HL-60 (cell line): Measurements from ENCODE around the gene UBR2.
"Not testable (repeated sequence)": the region's sequence is repeated elsewhere in the genome, so short reads cannot be mapped to it uniquely, and the experiment has no call there.

Experiments
- DNase-seq, 2 experiments: peaks; one replicate each; pipeline ENCODE4 v3.0.0-alpha.2; 2010 to 2020; ENCODE audit warnings: low read depth in 1 of 2, low spot score in 1 of 2
- H3K27ac ChIP-seq: fragments of 250-450 bp; sonication (Bioruptor Pico); replicated peaks from 2 replicates; pipeline ENCODE4 v1.5.1; 2020; ENCODE audit warnings: mild to moderate bottlenecking, moderate library complexity
- H3K27me3 ChIP-seq: fragments of 250-450 bp; sonication (Bioruptor Pico); 2 replicates; pipeline ENCODE4 v1.5.1; 2021; ENCODE audit warnings: mild to moderate bottlenecking, moderate library complexity; ENCODE audit not compliant: insufficient read depth, poor library complexity, severe bottlenecking
- H3K4me3 ChIP-seq: replicated peaks from 2 replicates; pipeline ENCODE4 v1.5.1; 2011; ENCODE audit warnings: mild to moderate bottlenecking, control low read depth, low read length; ENCODE audit not compliant: insufficient read depth
- CTCF ChIP-seq: IDR thresholded peaks from one replicate; pipeline ENCODE4 v1.5.1; 2011; ENCODE audit warnings: low read length, control low read depth, inconsistent platforms; ENCODE audit not compliant: insufficient read depth
- GABPA ChIP-seq: IDR thresholded peaks from 2 replicates; pipeline ENCODE4 v1.6.1; 2012; ENCODE audit warnings: low read depth
- POLR2AphosphoS5 ChIP-seq: IDR thresholded peaks from 2 replicates; pipeline ENCODE4 v1.6.1; 2012; ENCODE audit warnings: low read depth
- REST ChIP-seq: IDR thresholded peaks from 2 replicates; pipeline ENCODE4 v1.6.1; 2012; ENCODE audit warnings: low read depth; ENCODE audit not compliant: insufficient replicate concordance
- SPI1 ChIP-seq: IDR thresholded peaks from 2 replicates; pipeline ENCODE4 v1.6.1; 2012; ENCODE audit warnings: low read depth, mild to moderate bottlenecking, borderline replicate concordance

The UBR2 gene

DNA sequence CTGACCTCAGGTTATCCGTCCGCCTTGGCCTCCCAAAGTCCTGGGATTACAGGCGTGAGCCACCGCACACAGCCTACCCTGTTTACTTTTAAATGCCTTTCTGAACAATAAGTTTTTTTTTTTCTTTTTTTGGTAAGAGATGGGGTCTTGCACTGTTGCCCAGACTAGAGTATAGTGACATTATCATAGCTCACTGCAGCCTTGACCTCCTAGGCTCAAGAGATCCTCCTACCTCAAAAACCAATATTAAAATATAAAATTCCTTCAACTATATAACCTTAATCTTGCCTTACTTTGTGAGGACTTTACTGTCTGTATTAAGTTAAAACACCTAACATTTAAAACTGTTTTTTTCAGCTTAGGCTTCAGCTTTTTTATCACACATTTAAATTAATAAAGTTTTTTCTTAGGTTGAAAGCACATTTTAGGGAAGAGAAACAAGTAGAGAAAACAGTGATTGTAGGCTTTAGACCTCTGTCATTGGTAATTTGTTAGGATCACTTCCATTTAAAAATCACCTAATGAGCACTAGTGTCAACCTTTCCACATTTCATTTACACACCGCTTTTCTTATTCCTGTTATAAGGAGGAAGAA, 2.9 kb downstream of the UBR2 start:
- no peak overlapping the region for H3K27ac ChIP-seq
- no peak overlapping the region for H3K4me3 ChIP-seq
- no peak for TF ChIP-seq SPI1
- H3K27me3 ChIP-seq = no peaks in the 10 kb centered on the region
- no peak for DNase-seq

DNA sequence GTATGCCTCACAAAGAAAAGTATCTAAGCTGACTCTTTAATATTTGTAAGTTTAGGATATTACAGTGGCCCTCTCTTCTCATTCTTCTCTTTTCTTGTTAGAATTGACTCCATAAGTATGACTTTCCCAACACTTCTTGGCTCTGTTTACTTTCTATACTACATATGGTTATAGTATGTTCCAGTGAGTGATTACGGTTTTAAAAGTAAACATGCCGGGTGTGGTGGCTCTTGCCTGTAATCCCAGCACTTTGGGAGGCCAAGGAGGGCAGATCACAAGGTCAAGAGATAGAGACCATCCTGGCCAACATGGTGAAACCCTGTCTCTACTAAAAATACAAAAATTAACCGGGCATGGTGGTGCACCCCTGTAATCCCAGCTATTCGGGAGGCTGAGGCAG, 3.4 kb downstream of the UBR2 start:
- not testable (repeated sequence) for DNase-seq, H3K27me3 ChIP-seq, H3K4me3 ChIP-seq, H3K27ac ChIP-seq

- DNase-seq = peak in 1 of 2 experiments; percentile 12
- TF ChIP-seq GABPA = no peak
- TF ChIP-seq CTCF = no peak
- TF ChIP-seq SPI1 = no peak
- TF ChIP-seq REST = no peak
- no peak for TF ChIP-seq POLR2AphosphoS5
- Histone ChIP-seq H3K27me3 (no peaks in the 10 kb centered on the region), H3K27ac (peak overlapping the region; percentile 64), H3K4me3 (no peak overlapping the region)
Observed at GRCh38 chr6:42569102-42570028, 5.5 kb downstream of the UBR2 start.

DNA sequence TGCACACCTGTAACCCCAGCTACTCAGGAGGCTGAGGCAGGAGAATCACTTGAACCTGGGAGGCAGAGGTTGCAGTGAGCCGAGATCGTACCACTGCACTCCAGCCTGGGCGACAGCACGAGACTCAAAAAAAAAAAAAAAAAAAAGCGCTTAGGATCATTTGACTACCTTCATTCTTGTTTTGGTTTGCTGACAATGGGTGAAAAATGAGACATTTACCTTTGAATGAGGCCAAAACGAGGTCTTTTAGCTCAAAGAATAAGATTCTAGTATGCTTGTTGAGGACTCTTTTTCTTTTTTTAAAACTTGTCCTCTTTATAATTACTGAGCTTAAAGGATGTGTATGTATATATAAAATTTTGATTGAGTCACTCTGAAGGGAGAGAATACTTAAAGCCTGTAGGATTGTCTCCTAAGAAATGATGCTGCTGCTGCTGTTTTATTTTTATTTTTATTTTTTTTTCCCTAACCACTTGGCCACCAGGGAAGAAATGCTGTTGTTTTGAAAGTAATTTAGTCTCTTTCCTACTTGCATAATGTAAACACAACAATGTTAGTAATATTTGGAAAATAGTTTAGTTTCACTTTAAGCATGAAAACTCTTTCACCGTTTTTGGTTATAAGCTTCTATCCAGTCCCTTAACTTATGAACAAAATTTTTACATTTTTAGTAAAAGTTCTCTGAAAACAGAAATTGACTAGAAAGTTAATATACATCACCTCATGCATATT, 7.9 kb downstream of the UBR2 start:
- no peak for DNase-seq
- Histone ChIP-seq H3K27ac (peak overlapping the region; percentile 68), H3K27me3 (no peaks in the 10 kb centered on the region), H3K4me3 (no peak overlapping the region)
- no peak for TF ChIP-seq SPI1
- no peak for TF ChIP-seq CTCF

- Histone ChIP-seq H3K27ac (peak overlapping the region; percentile 68), H3K4me3 (no peak overlapping the region), H3K27me3 (no peaks in the 10 kb centered on the region)
- DNase-seq = peak in 1 of 2 experiments; percentile 78
- TF ChIP-seq CTCF = no peak
- TF ChIP-seq SPI1 = peak; percentile 97
Observed at GRCh38 chr6:42572523-42572922, 8.7 kb downstream of the UBR2 start.

DNA sequence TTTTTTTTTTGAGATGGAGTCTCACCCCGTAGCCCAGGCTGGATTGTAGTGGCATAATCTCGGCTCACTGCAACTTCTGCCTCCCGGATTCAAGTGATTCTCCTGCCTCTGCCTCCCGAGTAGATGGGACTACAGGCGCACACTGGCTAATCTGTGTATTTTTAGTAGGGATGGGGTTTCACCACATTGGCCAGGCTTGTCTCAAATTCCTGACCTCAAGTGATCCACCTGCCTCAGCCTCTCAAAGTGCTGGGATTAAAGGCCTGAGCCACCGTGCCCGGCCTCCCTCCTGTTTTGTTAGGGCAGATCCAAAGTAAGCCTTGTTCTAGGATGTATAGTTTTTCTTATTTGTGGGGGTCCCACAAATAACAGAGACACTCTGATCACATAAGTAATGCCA, 12.7 kb downstream of the UBR2 start:
- not testable (repeated sequence) for H3K4me3 ChIP-seq, DNase-seq, H3K27me3 ChIP-seq, H3K27ac ChIP-seq
